Choroid plexus epithelial cell (primary cell): Measurements from ENCODE around the gene NRXN2.

Experiments
- DNase-seq: peaks from one replicate; pipeline ENCODE4 v3.0.0-alpha.2; 2010; ENCODE audit warnings: low read depth
- H3K4me3 ChIP-seq: 2 replicates; pipeline ENCODE4 v1.5.1; 2011; ENCODE audit warnings: low read depth, mild to moderate bottlenecking, control low read depth, low read length, moderate library complexity
- TF ChIP-seq, protein P1 (sequence below): conservative IDR thresholded peaks from 2 replicates; pipeline ENCODE4 v1.5.1; 2011; ENCODE audit warnings: low read depth, mild to moderate bottlenecking, control low read depth, inconsistent platforms, low read length, moderate library complexity

Gene NRXN2

DNA sequence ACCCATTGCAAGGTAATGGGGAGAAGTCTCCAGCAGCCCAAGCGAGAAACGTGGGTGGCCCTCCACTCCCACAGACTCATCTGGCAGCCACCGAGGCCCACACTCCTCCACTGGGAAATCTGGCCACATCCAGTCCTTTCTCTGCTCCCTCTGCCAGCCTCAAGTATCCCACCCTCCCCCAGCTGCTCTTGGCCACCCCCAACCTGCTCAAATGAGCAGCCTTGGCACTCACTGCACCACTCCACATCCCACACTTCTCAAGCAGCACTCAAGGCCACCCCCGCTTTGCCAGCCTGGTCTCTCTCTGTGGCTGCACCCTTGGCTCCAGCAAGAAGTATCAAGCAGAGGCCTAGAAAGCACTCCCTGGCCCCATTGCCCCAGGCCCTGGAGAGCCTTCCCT, 103.8 kb downstream of the NRXN2 start:
- no peak for DNase-seq
- TF ChIP-seq, protein P1, sequence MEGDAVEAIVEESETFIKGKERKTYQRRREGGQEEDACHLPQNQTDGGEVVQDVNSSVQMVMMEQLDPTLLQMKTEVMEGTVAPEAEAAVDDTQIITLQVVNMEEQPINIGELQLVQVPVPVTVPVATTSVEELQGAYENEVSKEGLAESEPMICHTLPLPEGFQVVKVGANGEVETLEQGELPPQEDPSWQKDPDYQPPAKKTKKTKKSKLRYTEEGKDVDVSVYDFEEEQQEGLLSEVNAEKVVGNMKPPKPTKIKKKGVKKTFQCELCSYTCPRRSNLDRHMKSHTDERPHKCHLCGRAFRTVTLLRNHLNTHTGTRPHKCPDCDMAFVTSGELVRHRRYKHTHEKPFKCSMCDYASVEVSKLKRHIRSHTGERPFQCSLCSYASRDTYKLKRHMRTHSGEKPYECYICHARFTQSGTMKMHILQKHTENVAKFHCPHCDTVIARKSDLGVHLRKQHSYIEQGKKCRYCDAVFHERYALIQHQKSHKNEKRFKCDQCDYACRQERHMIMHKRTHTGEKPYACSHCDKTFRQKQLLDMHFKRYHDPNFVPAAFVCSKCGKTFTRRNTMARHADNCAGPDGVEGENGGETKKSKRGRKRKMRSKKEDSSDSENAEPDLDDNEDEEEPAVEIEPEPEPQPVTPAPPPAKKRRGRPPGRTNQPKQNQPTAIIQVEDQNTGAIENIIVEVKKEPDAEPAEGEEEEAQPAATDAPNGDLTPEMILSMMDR = no peak
- no peak overlapping the region for H3K4me3 ChIP-seq

DNA sequence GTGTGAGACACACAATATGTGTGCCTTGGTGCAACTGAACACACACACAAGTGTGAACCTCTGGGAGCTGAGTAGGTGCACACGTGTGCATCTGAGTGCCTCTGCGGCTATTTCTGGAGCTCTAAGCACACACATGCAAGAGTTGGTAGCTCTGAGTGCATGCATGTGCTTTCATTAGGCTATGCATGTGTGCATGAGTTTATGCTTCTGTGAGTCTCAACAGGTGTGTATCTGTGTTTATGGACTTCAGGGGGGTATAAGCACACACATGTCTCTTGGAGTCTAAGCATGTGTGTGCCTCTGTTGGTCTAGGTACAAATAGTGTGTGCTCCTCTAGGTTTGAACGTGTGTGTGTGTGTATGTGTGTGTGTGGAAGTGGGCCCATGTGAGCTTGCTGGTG, 106.2 kb downstream of the NRXN2 start:
- TF ChIP-seq, protein P1 = no peak
- no peak for DNase-seq
- no peak overlapping the region for H3K4me3 ChIP-seq

DNA sequence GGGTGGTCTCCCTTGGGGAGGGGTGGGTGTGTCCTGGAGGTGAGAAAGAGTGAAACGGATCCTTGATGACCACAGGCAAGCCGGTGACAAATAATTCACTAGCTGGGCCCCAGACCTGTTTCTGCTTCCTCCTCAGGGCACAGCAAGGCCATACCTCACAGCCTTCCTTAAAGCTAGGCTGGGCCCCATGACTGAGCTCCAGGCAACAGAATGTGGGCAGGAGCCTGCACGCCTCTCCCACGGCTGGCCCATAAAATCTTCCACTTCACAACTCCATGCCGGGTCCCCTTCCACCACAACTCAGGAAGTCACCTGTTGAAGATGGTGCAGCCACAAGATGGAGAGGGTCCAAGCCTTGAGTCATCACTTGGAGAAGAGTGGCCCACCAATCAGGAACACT, 108.1 kb downstream of the NRXN2 start:
- H3K4me3 ChIP-seq = no peak overlapping the region
- TF ChIP-seq, protein P1 = no peak
- no peak for DNase-seq

DNA sequence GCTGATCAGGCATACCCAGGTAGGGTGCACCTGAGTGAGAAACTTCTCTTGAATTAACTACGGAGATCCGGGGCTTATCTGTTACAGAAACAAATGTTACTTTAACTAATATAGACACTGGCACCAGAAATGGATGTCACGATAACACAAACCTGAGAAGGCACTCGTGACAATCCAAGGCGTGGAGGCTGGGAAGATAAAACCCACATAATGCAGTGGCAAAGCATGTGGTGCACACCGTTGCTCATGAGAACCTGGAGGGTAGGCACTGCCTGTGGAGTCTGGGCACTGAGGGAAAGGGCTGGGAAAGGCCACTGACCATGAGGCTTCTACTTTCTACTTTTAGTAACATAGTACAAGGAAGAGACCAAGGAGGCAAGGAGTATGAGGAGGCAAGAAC, 109.3 kb downstream of the NRXN2 start:
- no peak for DNase-seq
- TF ChIP-seq, protein P1 = no peak
- H3K4me3 ChIP-seq = no peak overlapping the region

DNA sequence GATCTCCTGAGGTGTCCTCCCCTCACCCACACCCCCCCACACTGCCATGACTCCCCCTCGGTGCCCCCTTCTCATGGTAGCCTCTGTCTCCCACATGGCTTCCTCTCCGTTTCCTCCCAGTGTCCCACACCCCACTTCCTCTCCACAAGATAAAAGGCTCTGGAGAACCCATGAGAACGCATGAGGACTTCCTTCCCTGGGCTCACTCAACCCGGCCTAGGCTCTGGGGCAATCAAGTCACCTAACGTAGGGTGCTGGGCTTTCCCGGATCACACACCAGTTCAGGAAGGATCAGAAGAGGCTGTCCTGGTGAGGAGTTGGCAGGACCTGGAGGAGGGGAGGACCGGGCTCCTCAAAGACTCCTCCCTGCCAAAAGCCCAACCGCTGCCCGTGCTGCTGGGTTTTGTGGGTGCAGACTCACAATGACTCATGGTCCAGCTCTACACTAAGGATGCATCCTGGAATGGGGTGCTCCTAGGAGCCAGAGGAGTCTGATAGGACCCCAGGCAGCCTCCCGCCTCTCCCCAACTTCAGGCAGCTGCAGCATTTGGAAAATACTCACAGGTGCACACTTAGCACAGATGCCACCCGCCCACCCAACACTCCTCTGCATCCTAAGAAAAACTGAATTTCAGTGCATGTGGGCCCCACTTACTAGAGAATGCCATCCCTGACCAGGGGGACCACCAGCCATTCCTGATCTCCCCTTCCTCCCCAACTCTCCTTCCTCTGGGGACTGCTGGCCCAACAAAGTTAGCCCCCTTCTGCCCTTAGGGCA, 110.9 kb downstream of the NRXN2 start:
- TF ChIP-seq, protein P1 = no peak
- no peak overlapping the region for H3K4me3 ChIP-seq

DNA sequence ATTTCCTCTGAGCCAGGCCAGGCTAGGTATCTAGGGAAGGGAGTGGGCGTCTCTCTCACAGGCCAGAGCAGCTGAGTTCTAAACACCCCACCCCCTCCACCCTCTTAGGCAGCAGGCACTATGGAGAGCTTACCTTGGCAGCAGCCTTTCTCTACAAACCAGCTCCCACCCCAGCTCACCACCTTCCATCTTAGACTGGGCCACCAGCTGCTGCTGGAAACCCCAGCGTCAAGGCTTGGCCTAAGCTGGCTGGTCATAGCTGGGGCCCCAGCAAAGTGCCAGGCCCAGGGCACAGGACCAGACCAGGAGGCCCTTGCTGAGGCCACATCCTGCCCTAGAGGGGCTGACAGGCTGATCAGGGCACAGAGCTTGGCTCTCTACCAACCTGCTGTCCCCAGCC, 111.8 kb downstream of the NRXN2 start:
- no peak for DNase-seq
- no peak overlapping the region for H3K4me3 ChIP-seq
- TF ChIP-seq, protein P1 = no peak

More for the DNA sequence above, 110.9 kb downstream of the NRXN2 start:
- DNase-seq = no peak

DNA sequence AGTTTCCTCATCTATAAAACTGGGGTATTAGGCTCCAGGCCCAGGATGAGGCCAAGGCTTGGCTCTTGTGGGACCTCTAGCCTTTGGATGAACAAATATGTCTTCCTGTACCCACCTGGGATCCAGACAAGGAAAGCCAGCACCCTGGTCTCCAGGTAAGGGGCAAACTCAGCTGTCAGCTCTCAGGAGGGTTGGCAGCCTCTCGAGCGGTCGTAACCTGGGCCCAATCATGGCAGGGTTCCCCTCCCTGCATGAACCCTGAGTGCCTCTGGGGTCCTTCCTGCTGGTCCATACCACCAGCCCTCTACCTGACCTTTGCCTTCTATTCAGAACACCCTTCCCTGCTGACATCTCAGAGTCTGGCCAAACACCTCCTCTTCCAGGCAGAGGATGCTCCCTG, 112.4 kb downstream of the NRXN2 start:
- no peak for DNase-seq
- TF ChIP-seq, protein P1 = no peak
- H3K4me3 ChIP-seq = no peak overlapping the region
